GM21786 (cell line): ENCODE results near the gene RXRA.

ENCODE experiments used
- ATAC-seq: cut with Tn5 transposase; IDR thresholded peaks from one replicate; pipeline ENCODE4 v1.9.1; 2021; ENCODE audit not compliant: unreplicated experiment

RXRA gene

GRCh38 chr9:134325813-134326723 lies at the start of gene RXRA:
TSS of gene RXRA (plus strand) at chr9:134326455. CDS start at chr9:134326632, 177 bp downstream.
- no peak for ATAC-seq

DNA sequence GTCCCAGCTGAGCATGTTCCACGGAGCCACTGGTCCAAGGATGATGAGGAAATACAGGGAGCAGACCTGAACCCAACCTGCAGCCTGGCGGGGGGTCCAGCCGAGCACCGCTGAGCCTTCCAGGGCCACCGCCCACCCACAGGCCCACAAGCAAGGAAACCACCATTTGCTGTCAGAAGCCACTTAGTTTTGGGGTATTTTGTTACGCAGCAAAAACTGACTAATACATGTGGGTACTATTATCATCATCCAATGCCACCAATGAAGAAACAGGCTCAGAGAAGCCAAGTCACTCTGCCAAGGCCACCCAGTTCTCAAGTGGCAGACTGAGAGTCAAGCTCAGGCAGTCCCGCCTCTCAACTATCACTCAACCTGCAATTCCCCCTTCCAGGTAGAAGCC lies 48.0 kb upstream of the RXRA start:
- no peak for ATAC-seq

GRCh38 chr9:134278974-134279640 lies 47.1 kb upstream of the RXRA start:
- ATAC-seq, result no peak

GRCh38 chr9:134282138-134282650 lies 44.1 kb upstream of the RXRA start:
- no peak for ATAC-seq

GRCh38 chr9:134283111-134283515 lies 43.1 kb upstream of the RXRA start:
- no peak for ATAC-seq

GRCh38 chr9:134283692-134284265 lies 42.5 kb upstream of the RXRA start:
- no peak for ATAC-seq

- ATAC-seq, result no peak
These were observed 42.0 kb upstream of the RXRA start for GRCh38 chr9:134284273-134284672.

GRCh38 chr9:134284741-134285140 lies 41.5 kb upstream of the RXRA start:
- no peak for ATAC-seq

DNA sequence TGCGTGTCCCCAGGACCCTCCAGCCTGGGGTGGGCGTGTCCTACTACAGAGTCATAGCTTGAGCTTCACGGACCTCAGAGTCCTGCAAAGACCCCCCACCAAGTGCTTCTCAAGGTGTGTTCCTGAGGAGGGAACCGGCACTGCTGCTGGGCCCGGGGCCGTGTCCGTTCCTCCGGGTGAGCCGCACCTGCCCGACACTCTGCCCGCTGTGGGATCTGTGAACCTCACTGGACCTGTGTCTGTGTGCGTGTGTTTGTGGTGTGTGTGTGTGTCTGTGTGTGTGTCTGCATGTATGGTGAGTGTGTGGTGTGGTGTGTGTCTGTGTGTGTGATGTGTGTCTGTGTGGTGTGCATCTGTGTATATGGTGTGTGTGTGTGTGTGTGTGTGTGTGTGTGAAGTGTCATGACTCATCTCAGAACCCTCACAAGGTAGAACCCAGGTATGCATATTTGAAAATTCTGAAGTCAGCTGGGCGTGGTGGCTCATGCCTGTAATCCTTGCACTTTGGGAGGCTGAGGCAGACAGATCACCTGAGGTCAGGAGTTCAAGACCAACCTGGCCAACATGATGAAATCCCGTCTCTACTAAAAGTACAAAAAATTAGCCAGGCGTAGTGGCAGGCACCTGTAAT lies 40.9 kb upstream of the RXRA start:
- no peak for ATAC-seq

- ATAC-seq, result no peak
These were observed 39.6 kb upstream of the RXRA start for GRCh38 chr9:134286471-134287245.

- ATAC-seq, result no peak
These were observed 38.4 kb upstream of the RXRA start for GRCh38 chr9:134287591-134288491.

DNA sequence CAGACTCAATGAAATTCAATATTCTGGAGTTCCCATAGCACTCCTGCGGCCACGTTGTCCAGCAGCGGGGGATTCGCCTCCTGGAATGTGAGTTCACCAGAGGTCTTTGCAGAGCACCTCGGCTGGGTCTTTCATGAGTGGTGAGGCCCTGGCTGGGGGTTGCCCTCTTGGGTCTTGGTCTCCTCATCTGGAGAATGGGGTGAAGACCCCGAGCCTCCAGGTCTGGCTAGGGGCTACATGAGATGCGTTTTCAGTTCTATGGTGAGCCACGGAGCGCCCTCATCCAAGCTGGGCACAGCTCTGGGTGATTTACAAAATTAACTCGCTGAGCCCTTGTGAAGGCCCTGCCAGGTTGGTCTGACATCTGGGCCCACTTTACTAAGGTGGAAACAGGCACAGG lies 37.5 kb upstream of the RXRA start:
- no peak for ATAC-seq

DNA sequence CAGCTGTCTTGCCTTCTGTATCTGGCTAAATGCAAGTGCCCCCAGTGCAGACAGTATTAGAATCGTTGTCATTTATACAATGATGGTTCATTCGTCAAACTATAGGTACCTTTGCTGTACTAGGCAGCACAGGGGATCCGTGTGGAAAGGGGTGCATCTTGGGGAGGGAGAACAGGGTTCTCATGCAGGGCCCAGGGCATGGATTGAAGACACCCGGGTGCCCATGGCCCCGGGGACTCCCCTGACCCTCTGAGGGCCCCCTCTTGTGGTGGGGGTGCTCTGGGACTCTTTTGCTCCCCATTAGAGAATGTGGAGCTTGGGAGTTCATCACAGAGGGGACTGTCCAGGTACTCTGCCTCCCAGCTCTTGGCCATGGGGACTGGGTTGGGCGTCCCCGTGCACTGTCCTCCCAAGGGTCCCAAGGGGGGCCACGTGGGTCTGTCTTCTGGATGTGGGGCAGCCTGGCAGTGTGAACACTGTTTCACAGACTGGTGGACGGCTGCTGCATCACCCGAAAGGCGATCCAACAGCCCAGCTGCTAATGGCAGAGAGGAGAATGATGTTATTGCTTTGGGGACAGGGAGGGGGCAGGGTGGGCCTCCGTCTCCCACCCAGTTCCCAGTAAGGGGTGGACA lies 36.9 kb upstream of the RXRA start:
- no peak for ATAC-seq

DNA sequence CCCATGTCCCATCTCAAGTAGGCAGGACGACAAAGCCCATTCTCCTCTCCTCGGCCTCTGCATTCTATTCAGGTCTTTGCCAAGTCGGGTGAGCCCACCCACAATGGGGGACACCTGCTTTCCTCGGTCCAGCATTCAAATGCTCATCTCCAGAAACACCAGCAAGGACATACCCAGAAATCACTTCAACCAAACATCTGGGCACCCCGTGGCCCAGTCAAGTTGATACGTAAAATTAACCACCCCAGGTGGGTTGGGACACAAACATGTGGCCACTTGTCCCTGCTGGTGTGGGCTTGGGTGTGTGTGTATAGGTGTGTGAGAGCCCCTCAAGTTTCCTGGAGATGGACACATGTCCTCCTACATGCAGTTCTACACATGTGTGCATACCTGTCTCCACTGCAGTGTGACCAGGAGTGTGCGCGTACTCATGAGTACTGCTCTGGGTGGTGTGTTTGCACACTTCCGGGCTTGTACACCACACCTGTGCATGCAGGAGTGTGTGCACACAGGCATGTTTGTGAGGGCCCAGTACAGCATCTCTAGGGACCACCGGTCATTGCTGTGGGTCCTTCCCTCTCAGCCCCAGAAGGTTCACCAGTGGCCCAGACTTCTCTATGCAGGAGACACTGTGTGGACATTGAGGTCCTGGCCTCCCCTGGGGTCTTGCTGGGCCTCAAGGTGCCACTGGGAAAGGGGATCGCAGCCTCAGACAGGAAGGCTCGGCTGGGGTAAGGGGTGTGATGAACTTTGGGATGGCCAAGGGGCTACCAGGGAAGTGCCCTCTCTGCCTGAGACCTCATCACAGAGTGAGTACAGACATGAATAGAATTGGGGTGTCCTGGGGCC lies 35.4 kb upstream of the RXRA start:
- ATAC-seq, result no peak

DNA sequence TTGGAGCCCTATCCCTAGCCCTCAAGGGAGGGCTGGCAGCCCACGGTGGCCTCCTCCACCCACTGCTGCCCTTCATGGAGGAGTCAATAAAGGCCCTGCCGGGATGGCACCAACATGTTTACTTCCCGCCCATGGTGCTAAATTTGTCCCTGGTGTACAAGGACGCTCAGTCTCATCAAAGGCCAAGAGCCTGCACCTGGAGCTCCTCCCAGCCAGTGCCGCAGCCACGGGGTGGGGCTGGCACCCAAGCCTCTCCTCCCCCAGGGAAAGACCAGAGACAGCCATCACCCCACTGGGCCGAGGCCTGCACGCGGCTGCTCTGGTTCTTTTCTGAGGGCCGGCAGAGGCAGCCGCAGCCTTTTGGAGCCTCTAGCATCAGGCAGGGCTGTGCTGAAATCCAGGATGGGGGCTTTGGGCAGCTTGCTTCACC lies 34.8 kb upstream of the RXRA start:
- ATAC-seq, result no peak

DNA sequence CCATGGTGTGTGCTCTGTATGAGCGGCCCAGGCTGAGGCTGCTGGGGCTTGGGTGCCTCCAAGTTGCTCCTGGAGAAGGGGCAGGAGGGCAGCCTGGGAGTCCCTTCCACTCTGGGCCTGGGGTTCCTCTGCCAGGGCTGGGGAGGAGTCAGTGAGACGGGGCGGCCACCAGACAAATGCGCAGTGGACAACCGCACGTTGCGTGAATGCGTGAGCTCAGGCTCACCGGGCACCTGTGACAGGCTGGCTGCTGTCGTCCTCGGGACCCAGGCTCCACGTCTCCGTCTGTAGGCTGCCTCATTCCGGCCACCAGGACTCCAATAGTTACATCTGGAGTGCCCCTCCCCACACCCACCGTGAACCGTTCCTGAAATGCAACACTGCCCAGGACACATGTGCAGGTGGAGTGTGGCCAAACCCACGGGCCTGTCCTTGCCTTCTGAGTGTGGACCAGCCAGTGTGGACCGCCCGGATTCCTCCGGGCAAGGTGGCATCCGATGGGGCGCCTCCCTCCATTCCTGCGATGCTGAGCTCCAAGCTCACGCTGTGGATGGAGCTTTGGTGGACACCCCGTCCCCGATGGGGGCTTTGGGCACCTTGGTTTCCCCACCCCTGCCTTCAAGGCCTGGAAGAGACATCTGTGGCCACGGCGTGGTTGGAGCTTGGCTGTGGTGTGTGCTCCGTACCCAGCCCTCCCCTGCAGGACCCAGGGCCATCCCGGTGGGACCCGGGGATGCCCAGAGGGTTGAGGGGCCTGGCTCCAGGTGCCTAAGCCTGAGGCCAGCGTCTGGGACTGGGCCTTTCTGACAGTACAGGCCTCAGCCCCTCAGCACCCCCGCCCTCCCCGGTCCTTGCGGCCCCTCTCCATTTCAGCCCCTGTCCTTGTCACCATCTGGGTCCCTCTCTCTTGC lies 34.0 kb upstream of the RXRA start:
- ATAC-seq, result no peak

DNA sequence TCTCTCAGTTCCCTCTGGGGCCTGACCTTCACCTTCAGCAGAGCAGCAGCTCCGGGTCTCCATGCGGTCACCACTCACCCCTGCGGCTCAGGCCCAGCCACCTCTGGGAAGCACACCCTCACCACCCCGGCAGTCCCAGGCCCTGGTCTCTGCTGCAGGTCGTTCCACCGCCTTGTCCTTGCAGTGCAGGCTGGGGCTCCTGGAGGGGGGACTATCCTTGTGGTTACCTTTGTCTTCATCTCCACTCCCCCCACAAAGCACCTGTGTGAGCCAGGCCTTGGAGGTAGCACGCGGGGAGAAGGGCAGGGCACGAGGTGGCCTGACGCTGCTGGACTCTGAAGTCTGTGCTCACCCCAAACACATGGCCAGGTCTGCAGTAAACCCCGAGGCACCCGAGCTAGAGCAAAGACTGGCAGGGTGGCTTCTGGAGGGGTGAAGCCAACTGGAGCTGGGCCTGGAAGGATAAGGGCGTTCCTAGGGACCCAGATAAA lies 33.2 kb upstream of the RXRA start:
- ATAC-seq, result no peak
